HG02588 (cell line): ENCODE results near the gene BMP5.
"Not testable (repeated sequence)": the region's sequence is repeated elsewhere in the genome, so short reads cannot be mapped to it uniquely, and the experiment has no call there.

Experiments used
- ATAC-seq: cut with Tn5 transposase; IDR thresholded peaks from one replicate; pipeline ENCODE4 v1.9.1; 2021; ENCODE audit warnings: mild to moderate bottlenecking, moderate library complexity; ENCODE audit not compliant: unreplicated experiment

BMP5 gene

GRCh38 chr6:55875400-55875799 is at the start of gene BMP5:
Gene BMP5, minus strand, starts transcription at chr6:55875590. Its CDS starts 725 bp downstream, at chr6:55874865.
- ATAC-seq: no peak

GRCh38 chr6:55922406-55922805 is 47.0 kb upstream of the BMP5 start:
- no peak for ATAC-seq

- no peak for ATAC-seq
Measured at GRCh38 chr6:55919716-55920308, 44.4 kb upstream of the BMP5 start.

- ATAC-seq: no peak
Measured at GRCh38 chr6:55918639-55919038, 43.2 kb upstream of the BMP5 start.

- ATAC-seq: no peak
Measured at GRCh38 chr6:55917751-55918415, 42.5 kb upstream of the BMP5 start.

- ATAC-seq: no peak
Measured at GRCh38 chr6:55916188-55916587, 40.8 kb upstream of the BMP5 start.

- ATAC-seq: peak; percentile 87
Measured at GRCh38 chr6:55913228-55914195, 38.1 kb upstream of the BMP5 start.

GRCh38 chr6:55910466-55910865 is 35.1 kb upstream of the BMP5 start:
- not testable (repeated sequence) for ATAC-seq

GRCh38 chr6:55909911-55910310 is 34.5 kb upstream of the BMP5 start:
- ATAC-seq: not testable (repeated sequence)

- ATAC-seq: no peak
Measured at GRCh38 chr6:55902796-55903195, 27.4 kb upstream of the BMP5 start.

GRCh38 chr6:55901765-55902270 is 26.4 kb upstream of the BMP5 start:
- ATAC-seq: no peak

GRCh38 chr6:55898342-55898741 is 23.0 kb upstream of the BMP5 start:
- no peak for ATAC-seq

- no peak for ATAC-seq
Measured at GRCh38 chr6:55897346-55897745, 22.0 kb upstream of the BMP5 start.

GRCh38 chr6:55895972-55896730 is 20.8 kb upstream of the BMP5 start:
- ATAC-seq: no peak

GRCh38 chr6:55892749-55893357 is 17.5 kb upstream of the BMP5 start:
- no peak for ATAC-seq

GRCh38 chr6:55888917-55889316 is 13.5 kb upstream of the BMP5 start:
- ATAC-seq: no peak

GRCh38 chr6:55886185-55886836 is 10.9 kb upstream of the BMP5 start:
- ATAC-seq: no peak

GRCh38 chr6:55882718-55883569 is 7.6 kb upstream of the BMP5 start:
- ATAC-seq: no peak

- ATAC-seq: no peak
Measured at GRCh38 chr6:55877283-55877682, 1.9 kb upstream of the BMP5 start.
